ENCODE results near the gene ABCA2. TPM values are rescaled to one million over a fixed set of nuclear protein-coding genes. Genes with fewer than 3 reads are reported as not detected.

Gene ABCA2
- total RNA-seq (2021; ENCODE audit: unreplicated experiment) = 27.0 TPM
- 66.0 TPM for polyA plus RNA-seq (2012; ENCODE audit: insufficient read length)
- percentile 35 among the genes with signal in this experiment for Bru-seq, nascent RNA
- percentile 39 among the genes with signal in this experiment for BruChase-seq, experiment 1, labeled RNA remaining after a 2-hour chase
- BruChase-seq, experiment 2, labeled RNA remaining after a 6-hour chase = percentile 51 among the genes with signal in this experiment
- long read RNA-seq, partial matches to known transcripts = 16 of 31 reads
- long read RNA-seq, other reads (novel, unspliced or antisense) = 15 of 31 reads

- H3K9me3 ChIP-seq (ENCODE audit: control insufficient read depth, insufficient read depth, low read depth, low read length) = no peaks in the 10 kb centered on the region
- ATAC-seq = peak; percentile 29
- in situ Hi-C loops (cut with HindIII; ENCODE audit: low pct_unique_long_range_greater_than_20kb, low sequenced_read_pairs) = no loop called here
- H3K27me3 ChIP-seq (ENCODE audit: control insufficient read depth, insufficient read depth, low read length) = no peaks in the 10 kb centered on the region
- CTCF ChIA-PET = no interaction called here
- H3K4me3 ChIP-seq (ENCODE audit: low read depth in 2 of 2, low read length in 2 of 2) = peak within 1 kb of the TSS; percentile 43 to 53
- no peak within 1 kb of the TSS for H3K27ac ChIP-seq (ENCODE audit: low read length)
- POLR2A ChIA-PET = no interaction called here
- no peak for DNase-seq (ENCODE audit: low read depth, low spot score)
- BruUV-seq (replicated peaks) = no TSS peak
- no peaks in the 10 kb centered on the region for H3K36me3 ChIP-seq (ENCODE audit: control insufficient read depth, insufficient read depth, low read length)
- no peak for TF ChIP-seq TCF7L2 (IDR thresholded peaks at IDR 0.05; ENCODE audit: low read depth, low read length)
- no peak for TF ChIP-seq POLR2AphosphoS5 (IDR thresholded peaks at IDR 0.05; ENCODE audit: low read depth, low read length)
- no peak for TF ChIP-seq REST (IDR thresholded peaks at IDR 0.05; ENCODE audit: insufficient read depth in 1 of 2, low read depth in 2 of 2, low read length in 1 of 2)
- no peak for TF ChIP-seq SIN3A (IDR thresholded peaks at IDR 0.05; ENCODE audit: borderline replicate concordance, insufficient read depth, low read depth, low read length)
- TF ChIP-seq CTCF (IDR thresholded peaks at IDR 0.05) = no peak
- intact Hi-C loops (cut with micrococcal nuclease; ENCODE audit: unreplicated experiment) = no loop called here
- peaks cover 28% of the 10 kb centered on the region for H3K4me1 ChIP-seq (ENCODE audit: control insufficient read depth, insufficient read depth, low read length)
Observed at GRCh38 chr9:137027369-137028262, at the start of gene ABCA2. ABCA2 (minus strand) TSS chr9:137028237; CDS start chr9:137028140, 97 bp downstream.

- DNase-seq (ENCODE audit: low read depth, low spot score) = no peak
- peak within 1 kb of the TSS; percentile 59 for H3K27ac ChIP-seq (ENCODE audit: low read length)
- TF ChIP-seq REST (IDR thresholded peaks at IDR 0.05; ENCODE audit: insufficient read depth in 1 of 2, low read depth in 2 of 2, low read length in 1 of 2) = no peak
- TF ChIP-seq CTCF (IDR thresholded peaks at IDR 0.05) = no peak
- TF ChIP-seq SIN3A (IDR thresholded peaks at IDR 0.05; ENCODE audit: borderline replicate concordance, insufficient read depth, low read depth, low read length) = 0 out of 2 replicates have a peak, but pooled peaks have one; percentile 38
Observed at GRCh38 chr9:137077010-137077747, 49.1 kb upstream of the ABCA2 start, which contains the start of gene UAP1L1. UAP1L1 (plus strand) TSS chr9:137077517; CDS start chr9:137077533, 16 bp downstream.

More at GRCh38 chr9:137077010-137077747, 49.1 kb upstream of the ABCA2 start, which contains the start of gene UAP1L1:
- intact Hi-C loops (cut with micrococcal nuclease; ENCODE audit: unreplicated experiment) (no loop called here), in situ Hi-C loops (cut with HindIII; ENCODE audit: low pct_unique_long_range_greater_than_20kb, low sequenced_read_pairs) (no loop called here)
- no TSS peak for BruUV-seq (replicated peaks)
- Histone ChIP-seq H3K27me3 (ENCODE audit: control insufficient read depth, insufficient read depth, low read length) (no peaks in the 10 kb centered on the region), H3K4me1 (ENCODE audit: control insufficient read depth, insufficient read depth, low read length) (0 out of 2 replicates have a peak, but pooled peaks cover 2% of the 10 kb centered on the region), H3K9me3 (ENCODE audit: control insufficient read depth, insufficient read depth, low read depth, low read length) (no peaks in the 10 kb centered on the region), H3K36me3 (ENCODE audit: control insufficient read depth, insufficient read depth, low read length) (no peaks in the 10 kb centered on the region; the same call in 1 of the 2 replicates), H3K4me3 (ENCODE audit: low read depth in 2 of 2, low read length in 2 of 2) (peak within 1 kb of the TSS; percentile 54 to 57)
- ChIA-PET CTCF (interaction anchor here (0.6 to 1.2 kb wide), 2 partner anchors 9 to 45 kb away, joined by 5 to 8 read pairs; partner anchors contain the start of gene FUT7), POLR2A (no interaction called here)
- peak; percentile 82 for ATAC-seq
